SU-DHL-6 (cell line): Measurements from ENCODE around the gene PRRG4.

Experiments
- H2AFZ ChIP-seq: fragments of 200-600 bp; sonication (generic); 2 replicates; pipeline ENCODE4 v1.6.1; 2014; ENCODE audit warnings: low read depth, mild to moderate bottlenecking, moderate library complexity, mixed read lengths, antibody characterized with exemption, low read length; ENCODE audit not compliant: severe bottlenecking
- H3F3A ChIP-seq: fragments of 200-600 bp; shearing (Covaris generic); 2 replicates; pipeline ENCODE4 v1.6.0; 2016; ENCODE audit warnings: antibody characterized with exemption, mild to moderate bottlenecking; ENCODE audit not compliant: insufficient read depth
- H3K27ac ChIP-seq: fragments of 200-600 bp; sonication (generic); 2 replicates; pipeline ENCODE4 v1.5.1; 2016; ENCODE audit warnings: low read depth, mild to moderate bottlenecking, low read length, moderate library complexity, mixed read lengths
- H3K27me3 ChIP-seq: fragments of 200-600 bp; sonication (generic), shearing (Covaris generic); 2 replicates; pipeline ENCODE4 v1.6.0; 2014; ENCODE audit warnings: mild to moderate bottlenecking, low read length
- H3K36me3 ChIP-seq: fragments of 200-600 bp; sonication (generic); 2 replicates; pipeline ENCODE4 v1.6.1; 2014; ENCODE audit warnings: mild to moderate bottlenecking, low read length, mixed read lengths
- H3K4me2 ChIP-seq: fragments of 300-600, 200-600 bp; shearing (Covaris generic), sonication (generic); 2 replicates; pipeline ENCODE4 v1.6.0; 2014; ENCODE audit warnings: low read length, low read depth, mild to moderate bottlenecking; ENCODE audit not compliant: poor library complexity, severe bottlenecking
- H3K4me3 ChIP-seq: fragments of 200-600 bp; sonication (generic); 2 replicates; pipeline ENCODE4 v1.5.1; 2014; ENCODE audit warnings: antibody characterized with exemption, low read length, mild to moderate bottlenecking, mixed read lengths; ENCODE audit not compliant: insufficient read depth, poor library complexity, severe bottlenecking
- H3K79me2 ChIP-seq: fragments of 200-600 bp; sonication (generic); 2 replicates; pipeline ENCODE4 v1.6.1; 2014; ENCODE audit warnings: mild to moderate bottlenecking, low read length, moderate library complexity; ENCODE audit not compliant: insufficient read depth
- H3K9ac ChIP-seq: fragments of 200-600 bp; sonication (generic); 2 replicates; pipeline ENCODE4 v1.7.0; 2014; ENCODE audit warnings: mild to moderate bottlenecking, low read length
- H3K9me2 ChIP-seq: fragments of 200-600 bp; sonication (generic); replicated peaks from 2 replicates; pipeline ENCODE4 v1.6.1; 2014; ENCODE audit warnings: low read length; ENCODE audit not compliant: insufficient read depth
- H3K9me3 ChIP-seq: fragments of 200-600 bp; sonication (generic); 2 replicates; pipeline ENCODE4 v1.6.1; 2014; ENCODE audit warnings: low read length, mixed read lengths; ENCODE audit not compliant: insufficient read depth
- H4K20me1 ChIP-seq: fragments of 200-600 bp; sonication (generic); 2 replicates; pipeline ENCODE4 v1.6.1; 2014; ENCODE audit warnings: low read depth, mild to moderate bottlenecking, antibody characterized with exemption, low read length, moderate library complexity, mixed read lengths
- CTCF ChIP-seq: fragments of 200-600 bp; sonication (generic); IDR thresholded peaks from one replicate; pipeline ENCODE4 v1.5.1; 2017; ENCODE audit warnings: antibody characterized with exemption, mild to moderate bottlenecking, low read length, moderate library complexity; ENCODE audit not compliant: insufficient read depth, poor library complexity, severe bottlenecking
- EZH2phosphoT487 ChIP-seq: fragments of 200-600 bp; sonication (generic), shearing (Covaris generic); conservative IDR thresholded peaks from 2 replicates; pipeline ENCODE4 v1.6.1; 2018; ENCODE audit warnings: mild to moderate bottlenecking, antibody characterized with exemption, low read length, moderate library complexity, mixed read lengths

PRRG4 gene

GRCh38 chr11:32840587-32840986 is 10.9 kb downstream of the PRRG4 start:
- no peak overlapping the region for H3K4me2 ChIP-seq
- no peaks in the 10 kb centered on the region for H3K79me2 ChIP-seq

GRCh38 chr11:32843544-32843943 is 13.8 kb downstream of the PRRG4 start:
- Histone ChIP-seq H3K9me2 (no peaks in the 10 kb centered on the region), H2AFZ (no peak overlapping the region), H3F3A (no peaks in the 10 kb centered on the region), H3K36me3 (no peaks in the 10 kb centered on the region), H3K4me3 (no peak overlapping the region), H3K9ac (no peak overlapping the region), H3K4me2 (no peak overlapping the region), H3K79me2 (no peaks in the 10 kb centered on the region), H3K9me3 (no peaks in the 10 kb centered on the region), H4K20me1 (no peaks in the 10 kb centered on the region), H3K27ac (no peak overlapping the region), H3K27me3 (no peaks in the 10 kb centered on the region)
- no peak for TF ChIP-seq CTCF
- TF ChIP-seq EZH2phosphoT487: no peak

More at GRCh38 chr11:32840587-32840986, 10.9 kb downstream of the PRRG4 start:
- Histone ChIP-seq H4K20me1 (no peaks in the 10 kb centered on the region), H3K27ac (no peak overlapping the region), H3K36me3 (no peaks in the 10 kb centered on the region), H3K9me2 (no peaks in the 10 kb centered on the region), H3K4me3 (no peak overlapping the region), H3K9ac (no peak overlapping the region), H2AFZ (no peak overlapping the region), H3F3A (no peaks in the 10 kb centered on the region), H3K9me3 (no peaks in the 10 kb centered on the region), H3K27me3 (no peaks in the 10 kb centered on the region)
- TF ChIP-seq EZH2phosphoT487 (no peak), CTCF (no peak)

DNA sequence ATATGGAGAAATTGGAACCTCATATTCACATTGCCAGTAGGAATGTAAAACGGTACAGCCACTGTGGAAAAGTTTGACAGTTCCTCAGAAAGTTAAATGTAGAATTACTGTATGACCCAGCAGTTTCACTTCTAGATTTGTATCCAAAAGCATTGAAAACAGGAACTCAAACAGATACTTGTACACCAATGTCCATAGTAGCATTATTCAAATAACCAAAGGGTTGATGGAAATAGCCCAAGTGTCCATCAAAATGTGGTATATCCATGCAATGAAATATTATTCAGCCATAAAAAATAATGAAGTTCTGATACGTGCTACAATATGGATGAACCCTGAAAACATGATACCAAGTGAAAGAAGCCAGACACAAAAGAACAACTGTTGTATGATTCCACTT is 17.8 kb downstream of the PRRG4 start:
- Histone ChIP-seq H3K36me3 (no peaks in the 10 kb centered on the region), H3K9me3 (no peaks in the 10 kb centered on the region), H2AFZ (no peak overlapping the region), H4K20me1 (no peaks in the 10 kb centered on the region), H3K27me3 (no peaks in the 10 kb centered on the region), H3K9me2 (no peaks in the 10 kb centered on the region), H3K4me2 (no peak overlapping the region), H3F3A (no peaks in the 10 kb centered on the region), H3K27ac (no peak overlapping the region), H3K9ac (no peak overlapping the region), H3K4me3 (no peak overlapping the region), H3K79me2 (no peaks in the 10 kb centered on the region)
- TF ChIP-seq EZH2phosphoT487 (no peak), CTCF (no peak)
